ENCODE data around the gene KDM1A.

Gene KDM1A

GRCh38 chr1:23110391-23110790, 91.1 kb downstream of the KDM1A start:
- DNase-seq (ENCODE audit: low read depth in 3 of 3): no peak

GRCh38 chr1:23111600-23112535, 92.6 kb downstream of the KDM1A start:
- DNase-seq (ENCODE audit: low read depth in 3 of 3): no peak

GRCh38 chr1:23114424-23115079, 95.3 kb downstream of the KDM1A start:
- no peak for DNase-seq (ENCODE audit: low read depth in 3 of 3)

GRCh38 chr1:23116216-23116836, 97.1 kb downstream of the KDM1A start:
- no peak for DNase-seq (ENCODE audit: low read depth in 3 of 3)

DNA sequence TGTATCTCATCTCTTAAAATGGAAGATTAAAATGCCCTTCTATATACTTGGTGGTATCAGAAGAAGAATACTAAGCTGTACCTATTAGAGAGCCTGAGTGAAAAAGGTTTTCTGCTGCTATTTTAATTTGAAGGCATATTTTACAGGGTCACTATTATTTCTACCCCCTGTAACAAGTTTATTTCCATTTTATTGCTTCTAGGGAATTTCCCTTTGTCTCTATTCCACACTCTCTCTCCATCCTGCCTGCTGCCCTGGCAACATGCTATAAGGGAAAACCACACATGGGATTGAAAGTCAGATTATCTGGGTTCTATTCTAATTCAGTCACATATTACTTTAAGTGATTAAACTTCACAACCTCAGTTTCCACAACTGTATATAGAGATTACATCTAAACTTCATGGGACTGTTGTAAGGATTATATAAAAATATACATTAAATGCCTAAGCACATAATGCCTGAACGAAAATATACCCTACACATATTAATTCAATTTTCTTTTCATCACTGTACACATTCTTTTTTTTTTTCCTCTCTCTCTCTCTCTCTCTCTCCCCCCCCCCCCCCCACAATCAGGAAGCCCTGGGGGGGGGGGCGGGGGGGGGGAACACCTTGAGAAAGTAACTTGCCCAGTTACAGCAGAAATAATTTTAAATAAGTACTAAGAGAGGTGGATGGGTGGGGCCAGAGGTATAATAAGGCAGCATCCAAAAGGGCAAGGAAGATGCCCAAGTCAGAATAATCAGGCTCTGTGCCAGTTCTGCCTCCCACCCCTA, 97.8 kb downstream of the KDM1A start:
- DNase-seq (ENCODE audit: low read depth in 3 of 3): no peak

GRCh38 chr1:23118407-23118806, 99.1 kb downstream of the KDM1A start:
- no peak for DNase-seq (ENCODE audit: low read depth in 3 of 3)

DNA sequence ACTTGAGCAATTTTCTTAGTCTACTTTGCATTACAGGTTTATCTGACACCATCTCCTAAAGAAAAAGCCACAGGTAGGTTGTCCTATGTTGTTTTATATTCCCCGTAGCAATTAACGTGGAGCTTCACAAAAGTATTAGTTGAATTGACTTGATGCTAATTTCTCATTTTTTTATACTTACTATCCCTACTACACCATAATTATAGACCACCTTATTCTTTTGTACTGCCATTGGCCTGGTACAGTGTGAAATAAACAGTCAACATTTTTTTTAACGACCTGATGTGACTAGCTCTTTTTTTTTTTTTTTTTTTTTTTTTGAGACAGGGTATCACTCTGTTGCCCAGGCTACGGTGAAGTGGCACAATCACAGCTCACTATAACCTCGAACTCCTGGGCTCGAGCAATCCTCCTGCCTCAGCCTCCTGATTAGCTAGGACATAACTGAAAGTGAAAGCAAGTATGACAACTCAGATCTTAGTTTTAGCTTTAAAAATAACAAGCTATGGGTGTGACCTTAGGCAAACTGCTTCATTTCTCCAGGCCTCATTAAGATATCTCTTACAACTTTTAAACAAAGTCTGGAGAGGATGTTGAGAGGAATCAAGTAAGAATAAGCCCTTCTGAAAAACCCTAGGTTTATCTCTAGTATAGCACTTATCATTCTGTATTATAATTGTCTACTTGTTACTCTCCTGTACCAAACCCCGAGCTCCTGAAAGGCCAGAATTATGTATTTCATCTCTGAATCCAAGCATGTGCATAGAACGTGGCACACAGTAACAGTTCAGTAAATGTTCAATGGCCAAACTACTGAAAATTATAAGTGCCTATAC, 99.9 kb downstream of the KDM1A start:
- DNase-seq (ENCODE audit: low read depth in 3 of 3): peak in 1 of 3 donors; percentile 35

- DNase-seq (ENCODE audit: low read depth in 3 of 3): no peak
These were observed 101.1 kb downstream of the KDM1A start for GRCh38 chr1:23120383-23120782.

- DNase-seq (ENCODE audit: low read depth in 3 of 3): no peak
These were observed 102.9 kb downstream of the KDM1A start for GRCh38 chr1:23122023-23122748.

DNA sequence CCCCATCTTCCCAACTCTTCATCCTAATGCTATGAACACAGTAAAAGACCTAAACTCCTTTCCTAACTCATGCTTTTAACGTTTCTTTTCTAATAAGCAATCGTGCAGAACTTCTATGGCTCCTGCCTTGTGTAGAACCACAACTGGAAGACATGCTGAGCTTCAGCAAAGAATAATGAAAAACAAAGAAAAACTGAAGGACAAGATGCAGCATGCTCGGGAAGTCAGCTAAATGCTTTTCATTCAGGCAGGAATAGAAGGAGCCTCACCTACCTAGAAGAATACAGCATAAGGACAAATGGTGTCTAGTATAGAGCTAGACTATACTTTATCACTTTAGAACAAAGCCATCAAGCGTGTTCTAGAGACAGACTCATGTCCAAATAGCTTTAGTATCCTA, 103.5 kb downstream of the KDM1A start:
- no peak for DNase-seq (ENCODE audit: low read depth in 3 of 3)

DNA sequence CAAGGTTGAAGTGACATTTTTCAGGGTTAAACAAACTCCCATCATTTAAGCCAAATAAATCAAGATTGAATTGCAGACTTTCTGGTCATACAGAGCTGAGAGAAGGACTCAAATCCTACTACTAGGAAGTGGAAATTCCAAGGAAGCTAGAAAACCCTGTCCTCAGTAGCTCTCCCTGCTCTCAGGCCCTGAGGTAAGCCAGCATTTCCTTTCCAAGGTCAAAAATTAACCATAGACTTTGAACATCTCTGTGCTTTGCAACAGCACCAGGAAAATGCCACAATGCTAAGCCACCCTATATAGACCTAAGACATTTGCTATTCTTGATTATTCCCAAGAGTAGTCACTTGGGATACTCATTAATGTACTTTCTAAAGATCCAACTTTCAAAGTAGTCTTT, 104.3 kb downstream of the KDM1A start:
- no peak for DNase-seq (ENCODE audit: low read depth in 3 of 3)

GRCh38 chr1:23124259-23125026, 105.2 kb downstream of the KDM1A start:
- no peak for DNase-seq (ENCODE audit: low read depth in 3 of 3)

DNA sequence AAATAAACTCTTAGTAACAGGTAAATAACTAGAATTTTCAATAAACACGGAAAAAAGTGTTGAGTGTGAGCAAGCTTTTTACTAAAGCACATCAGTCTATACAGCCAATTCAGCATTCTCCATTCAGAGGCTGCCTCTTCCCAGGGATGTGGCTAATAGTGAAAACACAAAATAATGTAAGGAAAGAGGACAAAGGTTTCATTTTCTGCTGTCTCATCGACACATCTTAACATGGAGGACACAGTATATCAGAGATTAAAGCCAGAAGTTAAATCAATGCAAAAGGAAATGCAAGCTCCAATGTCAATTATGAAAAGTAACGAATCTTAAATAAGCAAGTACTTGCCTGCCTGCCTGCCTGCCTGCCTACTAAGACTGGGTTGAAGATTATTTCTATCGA, 106.2 kb downstream of the KDM1A start:
- no peak for DNase-seq (ENCODE audit: low read depth in 3 of 3)

GRCh38 chr1:23126200-23126599, 106.9 kb downstream of the KDM1A start:
- DNase-seq (ENCODE audit: low read depth in 3 of 3): no peak

DNA sequence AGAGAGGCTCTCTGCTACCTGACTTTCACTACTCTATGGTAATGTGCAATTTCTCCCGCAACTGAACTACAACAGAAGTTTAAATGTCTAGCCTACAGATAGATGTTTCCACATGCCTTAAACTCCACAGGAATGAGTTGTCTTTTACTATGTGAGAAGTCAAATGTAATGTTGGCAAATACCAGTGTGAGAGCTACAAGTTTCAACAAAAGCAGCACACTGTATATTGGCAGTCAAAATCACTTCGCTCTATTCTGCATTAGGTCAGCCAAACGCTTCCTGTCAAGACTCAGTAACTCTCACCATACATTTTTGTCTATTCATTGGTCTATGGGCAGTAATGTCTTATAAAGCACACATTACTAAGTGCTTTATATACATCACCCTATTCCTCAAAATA, 107.5 kb downstream of the KDM1A start:
- DNase-seq (ENCODE audit: low read depth in 3 of 3): no peak

DNA sequence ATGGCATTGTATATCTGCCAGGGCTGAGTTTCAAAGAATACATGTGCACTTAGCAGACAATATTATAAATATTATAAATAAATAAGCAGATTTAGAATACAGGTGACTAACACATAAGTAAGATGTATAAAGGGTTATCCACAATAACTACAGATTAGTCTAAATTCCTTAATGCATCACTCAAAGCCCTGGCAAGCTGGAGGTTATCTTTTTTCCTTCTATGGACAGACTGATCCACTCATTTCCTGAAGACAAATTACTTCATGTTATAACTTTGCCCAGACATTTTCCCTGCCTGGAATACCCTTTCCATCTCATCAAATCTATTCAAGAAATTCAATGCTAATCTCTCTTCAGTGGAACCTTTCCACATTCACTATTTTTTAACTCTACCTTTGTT, 110.6 kb downstream of the KDM1A start:
- DNase-seq (ENCODE audit: low read depth in 3 of 3): no peak

GRCh38 chr1:23132033-23132432, 112.8 kb downstream of the KDM1A start:
- DNase-seq (ENCODE audit: low read depth in 3 of 3): no peak

Measured in stimulated activated CD4-positive, alpha-beta T cell treated with anti-CD3 and anti-CD28 coated beads, TNF-alpha, amount 100 ng/mL, for 48 hours (primary cell).